ENCODE measurements around the gene OSBPL3. TPM values are rescaled to one million over a fixed set of nuclear protein-coding genes. Genes with fewer than 3 reads are reported as not detected.
"Not testable (repeated sequence)": the region's sequence is repeated elsewhere in the genome, so short reads cannot be mapped to it uniquely, and the experiment has no call there.

The OSBPL3 gene
- total and polyA plus RNA-seq, 7 donors, result 0.60 to 6.3 (median 1.8) TPM

DNA sequence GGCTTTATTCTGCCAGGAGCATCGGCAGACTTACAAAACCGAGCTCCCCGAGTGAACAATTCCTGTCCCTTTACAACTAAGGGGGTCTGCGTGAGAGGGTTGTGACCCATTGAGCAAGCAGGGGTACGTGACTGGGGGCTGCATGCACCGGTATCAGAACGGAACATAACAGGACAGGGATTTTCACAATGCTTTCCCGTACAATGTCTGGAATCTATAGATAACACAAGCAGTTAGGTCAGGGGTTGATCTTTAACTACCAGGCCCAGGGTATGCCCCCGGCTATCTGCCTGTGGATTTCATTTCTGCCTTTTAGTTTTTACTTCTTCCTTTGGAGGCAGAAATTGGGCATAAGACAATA lies 184.6 kb downstream of the OSBPL3 start:
- H3K9me3 ChIP-seq, result no peaks in the 10 kb centered on the region
- TF ChIP-seq, protein P1, sequence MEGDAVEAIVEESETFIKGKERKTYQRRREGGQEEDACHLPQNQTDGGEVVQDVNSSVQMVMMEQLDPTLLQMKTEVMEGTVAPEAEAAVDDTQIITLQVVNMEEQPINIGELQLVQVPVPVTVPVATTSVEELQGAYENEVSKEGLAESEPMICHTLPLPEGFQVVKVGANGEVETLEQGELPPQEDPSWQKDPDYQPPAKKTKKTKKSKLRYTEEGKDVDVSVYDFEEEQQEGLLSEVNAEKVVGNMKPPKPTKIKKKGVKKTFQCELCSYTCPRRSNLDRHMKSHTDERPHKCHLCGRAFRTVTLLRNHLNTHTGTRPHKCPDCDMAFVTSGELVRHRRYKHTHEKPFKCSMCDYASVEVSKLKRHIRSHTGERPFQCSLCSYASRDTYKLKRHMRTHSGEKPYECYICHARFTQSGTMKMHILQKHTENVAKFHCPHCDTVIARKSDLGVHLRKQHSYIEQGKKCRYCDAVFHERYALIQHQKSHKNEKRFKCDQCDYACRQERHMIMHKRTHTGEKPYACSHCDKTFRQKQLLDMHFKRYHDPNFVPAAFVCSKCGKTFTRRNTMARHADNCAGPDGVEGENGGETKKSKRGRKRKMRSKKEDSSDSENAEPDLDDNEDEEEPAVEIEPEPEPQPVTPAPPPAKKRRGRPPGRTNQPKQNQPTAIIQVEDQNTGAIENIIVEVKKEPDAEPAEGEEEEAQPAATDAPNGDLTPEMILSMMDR (IDR thresholded peaks at IDR 0.05), result no peak
- TF ChIP-seq POLR2A (IDR thresholded peaks at IDR 0.05) (no peak), EP300 (IDR thresholded peaks at IDR 0.05) (no peak), POLR2AphosphoS5 (IDR thresholded peaks at IDR 0.05) (no peak)
- intact Hi-C loops (cut with DNase I), result no loop called here
- no peaks in the 10 kb centered on the region for H3K4me1 ChIP-seq
- H3K36me3 ChIP-seq, result no peaks in the 10 kb centered on the region
- no peak overlapping the region for H3K4me3 ChIP-seq
- no peak for DNase-seq
- WGBS, 2 donors, result 94 to 97% methylated on average over 9 of the region's 9 CpGs
- no peak overlapping the region for H3K27ac ChIP-seq
- no peaks in the 10 kb centered on the region for H3K27me3 ChIP-seq

- H3K4me1 ChIP-seq; H3K36me3 ChIP-seq; DNase-seq; H3K9me3 ChIP-seq; H3K27me3 ChIP-seq; H3K27ac ChIP-seq; intact Hi-C loops (cut with DNase I); H3K4me3 ChIP-seq: not testable (repeated sequence)
- 95 to 96% methylated on average over 22 of the region's 22 CpGs for WGBS, 2 donors
Measured at GRCh38 chr7:24794751-24795406, 185.1 kb downstream of the OSBPL3 start.

- no peak overlapping the region for H3K4me3 ChIP-seq
- DNase-seq, result no peak
- no peaks in the 10 kb centered on the region for H3K4me1 ChIP-seq
- H3K9me3 ChIP-seq, result no peaks in the 10 kb centered on the region
- no peak for TF ChIP-seq POLR2A (IDR thresholded peaks at IDR 0.05)
- TF ChIP-seq, protein P1 (IDR thresholded peaks at IDR 0.05), result no peak
- no peak for TF ChIP-seq EP300 (IDR thresholded peaks at IDR 0.05)
- intact Hi-C loops (cut with DNase I), result no loop called here
- no peaks in the 10 kb centered on the region for H3K36me3 ChIP-seq
- H3K27ac ChIP-seq, result no peak overlapping the region
- whole genome bisulfite sequencing, 2 donors, result 65 to 80% methylated on average over 9 of the region's 9 CpGs
- no peaks in the 10 kb centered on the region for H3K27me3 ChIP-seq
Measured at GRCh38 chr7:24793982-24794648, 185.9 kb downstream of the OSBPL3 start.

DNA sequence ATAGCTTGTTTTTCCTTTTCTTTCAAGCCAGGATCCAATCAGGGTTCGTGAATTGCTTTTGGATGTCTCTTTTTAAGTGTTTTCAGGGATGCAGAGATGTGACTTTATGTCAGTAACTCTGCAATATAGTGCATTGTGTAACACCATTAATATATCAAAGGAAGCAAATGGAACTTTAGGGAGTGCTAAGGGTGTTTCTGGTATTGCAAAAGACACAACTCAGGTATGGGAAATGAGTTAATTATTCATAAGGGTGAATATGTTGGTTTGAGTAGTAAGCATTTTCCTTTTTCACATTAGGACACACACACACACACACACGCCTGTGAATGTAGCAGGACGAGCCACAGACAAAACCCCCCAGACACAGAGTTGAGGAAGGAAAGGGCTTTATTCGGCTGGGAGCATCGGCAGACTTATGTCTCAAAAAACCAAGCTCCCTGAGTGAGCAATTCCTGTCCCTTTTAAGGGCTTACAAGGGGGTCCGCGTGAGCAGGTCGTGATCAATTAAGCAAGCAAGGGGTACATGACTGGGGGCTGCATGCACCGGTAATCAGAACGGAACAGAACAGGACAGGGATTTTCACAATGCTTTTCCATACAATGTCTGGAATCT lies 190.9 kb downstream of the OSBPL3 start:
- H3K4me3 ChIP-seq, result no peak overlapping the region
- H3K27me3 ChIP-seq, result no peaks in the 10 kb centered on the region
- intact Hi-C loops (cut with DNase I), result no loop called here
- H3K36me3 ChIP-seq, result no peaks in the 10 kb centered on the region
- H3K27ac ChIP-seq, result no peak overlapping the region
- H3K9me3 ChIP-seq, result no peaks in the 10 kb centered on the region
- WGBS, 2 donors, result 92 to 95% methylated on average over 10 of the region's 10 CpGs
- DNase-seq, result no peak
- TF ChIP-seq POLR2A (IDR thresholded peaks at IDR 0.05) (no peak), POLR2AphosphoS5 (IDR thresholded peaks at IDR 0.05) (no peak), EP300 (IDR thresholded peaks at IDR 0.05) (no peak)
- TF ChIP-seq, protein P1 (IDR thresholded peaks at IDR 0.05), result no peak
- H3K4me1 ChIP-seq, result no peaks in the 10 kb centered on the region

- no peak overlapping the region for H3K4me3 ChIP-seq
- DNase-seq, result no peak
- H3K27ac ChIP-seq, result no peak overlapping the region
- 96 to 97% methylated on average over 9 of the region's 9 CpGs for WGBS, 2 donors
- H3K36me3 ChIP-seq, result no peaks in the 10 kb centered on the region
- intact Hi-C loops (cut with DNase I), result no loop called here
- no peaks in the 10 kb centered on the region for H3K4me1 ChIP-seq
- H3K9me3 ChIP-seq, result no peaks in the 10 kb centered on the region
- H3K27me3 ChIP-seq, result no peaks in the 10 kb centered on the region
- no peak for TF ChIP-seq EP300 (IDR thresholded peaks at IDR 0.05)
- TF ChIP-seq POLR2A (IDR thresholded peaks at IDR 0.05), result no peak
- TF ChIP-seq POLR2AphosphoS5 (IDR thresholded peaks at IDR 0.05), result no peak
- TF ChIP-seq, protein P1 (IDR thresholded peaks at IDR 0.05), result no peak
Measured at GRCh38 chr7:24788075-24788474, 191.9 kb downstream of the OSBPL3 start.

Measured in sigmoid colon (tissue), 7 donors.